Left lung (tissue), 10 donors: ENCODE measurements around the gene MEP1B. TPM values are rescaled to one million over a fixed set of nuclear protein-coding genes. Genes with fewer than 3 reads are reported as not detected.

ENCODE experiments used
- ATAC-seq: fragments of 200-7000 bp; cut with Tn5 transposase; one replicate; pipeline ENCODE4 v1.9.1; 2020; ENCODE audit warnings: moderate library complexity
- DNase-seq, 4 donors: peaks; one replicate each; pipeline ENCODE4 v3.0.0-alpha.2; 2013 to 2020
- H3K27ac ChIP-seq, 2 donors: fragments of 200-600 bp; sonication (generic) in 1 of 2; one replicate each; pipeline versions ENCODE4 v1.5.0 to v1.8.0; 2020 to 2021
- H3K27me3 ChIP-seq, 2 donors: fragments of 200-600 bp; sonication (generic) in 1 of 2; one replicate each; pipeline versions ENCODE4 v1.5.0 to v1.8.0; 2020 to 2021
- H3K36me3 ChIP-seq, 2 donors: fragments of 200-600 bp; sonication (generic) in 1 of 2; one replicate each; pipeline versions ENCODE4 v1.5.0 to v1.8.0; 2020 to 2021
- H3K4me1 ChIP-seq, 2 donors: fragments of 200-600 bp; one replicate each; pipeline ENCODE4 v1.8.0; 2021
- H3K4me3 ChIP-seq, 2 donors: fragments of 200-600 bp; sonication (generic) in 1 of 2; one replicate each; pipeline versions ENCODE4 v1.5.0 to v1.8.0; 2020 to 2021; ENCODE audit warnings: mild to moderate bottlenecking in 1 of 2
- H3K9me3 ChIP-seq, 2 donors: fragments of 200-600 bp; sonication (generic) in 1 of 2; one replicate each; pipeline versions ENCODE4 v1.5.0 to v1.8.0; 2020 to 2021
- CTCF ChIP-seq, 2 donors: fragments of 200-600 bp; sonication (generic) in 1 of 2; IDR thresholded peaks; one replicate each; pipeline versions ENCODE4 v1.5.0 to v1.8.0; 2021; ENCODE audit warnings: antibody characterized with exemption in 2 of 2
- intact Hi-C, 2 donors: fragments of 100-400 bp; cut with DNase I; formaldehyde crosslinking; loops; one replicate each; pipeline versions ENCODE4 v1.11.2 to v1.14.2; 2022
- polyA plus RNA-seq, 6 donors: library from polyadenylated mRNA; unstranded; fragments of 120-200 nt; gene quantifications; one replicate each; pipeline ENCODE4 v1.2.1, GENCODE V29; 2013; ENCODE audit not compliant: insufficient read length in 6 of 6
- total RNA-seq, 2 donors: library from RNA; stranded (reverse); fragmentation: NEBNext Ultra II Directional; extraction: Animal tissue kit (Norgen Biotek cat#: 25700); gene quantifications; one replicate each; pipeline ENCODE4 v1.2.1, GENCODE V29; 2021
- donor health status: DM: no; HTN: yes; CAD: no.
- donor health status: DM: no; HTN: no; CAD: no.

The MEP1B gene
- total and polyA plus RNA-seq, 8 donors, result 0.07 to 0.47 (median 0.15) TPM; not detected in 2

GRCh38 chr18:32264401-32264800 is 74.6 kb downstream of the MEP1B start:
- Histone ChIP-seq H3K27ac (no peak overlapping the region), H3K36me3 (no peaks in the 10 kb centered on the region), H3K4me3 (no peak overlapping the region), H3K9me3 (no peaks in the 10 kb centered on the region), H3K27me3 (no peaks in the 10 kb centered on the region), H3K4me1 (no peaks in the 10 kb centered on the region)
- DNase-seq (peak in 2 of 4 donors; percentile 16 to 41), ATAC-seq (no peak)
- intact Hi-C loops, result no loop called here
- TF ChIP-seq CTCF (IDR thresholded peaks at IDR 0.05), result no peak

- H3K4me3 ChIP-seq, result no peak overlapping the region
- TF ChIP-seq CTCF (IDR thresholded peaks at IDR 0.05), result no peak
- ATAC-seq (peak; percentile 47), DNase-seq (no peak)
- no peaks in the 10 kb centered on the region for H3K4me1 ChIP-seq
- H3K27me3 ChIP-seq, result no peaks in the 10 kb centered on the region
- H3K36me3 ChIP-seq, result no peaks in the 10 kb centered on the region
- no peak overlapping the region for H3K27ac ChIP-seq
- intact Hi-C loops, result no loop called here
- H3K9me3 ChIP-seq, result no peaks in the 10 kb centered on the region
Observed at GRCh38 chr18:32267463-32267862, 77.6 kb downstream of the MEP1B start.

Other genes with a start within 250 kb of the MEP1B start
- 10 to 100 TPM; 49.0 to 49.1 TPM for gene TRAPPC8, start 246.9 kb upstream of the MEP1B start, total RNA-seq
- gene TRAPPC8, start 246.9 kb upstream of the MEP1B start, polyA plus RNA-seq, result 10 to 100 TPM; 45.5 to 53.9 (median 50.7) TPM
- 1 to 10 TPM; 4.3 to 6.1 TPM for gene RNF125, start 171.2 kb upstream of the MEP1B start, total RNA-seq
- gene RNF125, start 171.2 kb upstream of the MEP1B start, polyA plus RNA-seq, result 1 to 10 TPM; 7.3 to 9.7 (median 8.2) TPM
- 10 to 100 TPM; 24.7 to 30.7 TPM for gene RNF138, start 98.2 kb upstream of the MEP1B start, total RNA-seq
- gene RNF138, start 98.2 kb upstream of the MEP1B start, polyA plus RNA-seq, result 10 to 100 TPM; 41.7 to 57.9 (median 54.6) TPM